ENCODE results near the gene YIPF2.
A peak's percentile ranks its signal among the peaks of the same experiment; 100 is the strongest.

The YIPF2 gene

DNA sequence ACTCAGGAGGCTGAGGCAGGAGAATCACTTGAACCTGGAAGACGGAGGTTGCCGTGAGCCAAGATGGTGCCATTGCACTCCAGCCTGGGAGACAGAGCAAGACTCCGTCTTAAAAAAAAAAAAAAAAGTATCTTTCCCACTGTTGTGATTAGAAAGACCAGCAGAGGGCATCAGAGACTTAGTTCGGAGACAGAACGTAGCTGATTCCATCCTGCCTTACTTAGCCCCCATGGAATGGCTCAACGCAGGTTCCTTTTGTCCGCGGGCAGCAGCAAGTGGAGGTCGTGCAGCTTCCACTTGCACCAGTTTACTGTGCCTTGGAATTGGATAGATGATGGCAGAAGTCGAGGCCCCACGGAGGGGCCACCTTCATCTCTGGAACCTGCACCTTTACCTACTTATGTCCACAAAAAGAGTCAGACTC, 8.2 kb upstream of the YIPF2 start:
- DNase-seq: peak; percentile 81

DNA sequence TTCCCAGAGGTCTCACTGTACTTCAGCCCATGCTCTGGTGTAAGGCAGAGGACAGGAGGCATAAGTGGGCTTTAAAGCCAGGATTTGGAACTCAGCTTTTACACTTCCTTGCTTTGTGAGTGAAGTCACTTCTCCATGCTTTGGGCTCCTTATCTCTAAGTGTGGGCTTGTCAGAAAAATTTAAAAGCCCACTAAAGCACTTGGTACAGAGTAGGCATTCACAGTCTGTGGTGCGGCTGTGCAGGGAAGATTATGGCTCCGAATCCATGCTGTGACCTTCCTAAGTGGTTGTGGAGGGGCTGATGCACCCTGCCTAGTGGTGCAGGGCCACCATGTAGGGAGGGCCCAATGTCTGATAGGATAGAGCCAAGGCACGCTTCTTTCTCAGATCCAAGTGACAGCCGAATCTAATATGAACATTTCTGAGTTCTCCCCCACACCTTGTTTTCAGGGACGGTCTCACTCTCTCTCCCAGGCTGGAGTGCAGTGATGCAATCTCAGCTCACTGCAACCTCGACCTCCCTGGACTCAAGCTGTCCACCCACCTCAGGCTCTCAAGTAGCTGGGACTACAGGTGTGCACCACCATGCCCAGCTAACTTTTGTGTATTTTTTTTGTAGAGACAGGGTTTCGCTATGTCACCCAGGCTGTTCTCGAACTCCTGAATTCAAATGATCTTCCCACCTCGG, 7.1 kb upstream of the YIPF2 start:
- no peak for DNase-seq

DNA sequence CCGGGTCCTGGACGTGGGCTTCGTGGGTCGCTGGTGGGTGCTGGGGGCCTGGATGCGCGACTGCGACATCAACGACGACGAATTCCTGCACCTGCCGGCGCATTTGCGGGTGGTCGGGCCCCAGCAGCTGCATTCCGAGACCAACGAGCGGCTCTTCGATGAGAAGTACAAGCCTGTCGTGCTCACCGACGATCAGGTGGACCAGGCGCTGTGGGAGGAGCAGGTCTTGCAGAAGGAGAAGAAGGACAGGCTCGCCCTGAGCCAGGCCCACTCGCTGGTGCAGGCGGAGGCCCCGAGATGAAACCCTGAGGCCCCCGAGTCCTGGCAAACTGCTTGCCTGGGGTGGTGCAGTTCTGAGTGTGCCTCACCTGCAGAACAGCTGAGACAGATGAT, 959 bp upstream of the YIPF2 start:
- DNase-seq: no peak

DNA sequence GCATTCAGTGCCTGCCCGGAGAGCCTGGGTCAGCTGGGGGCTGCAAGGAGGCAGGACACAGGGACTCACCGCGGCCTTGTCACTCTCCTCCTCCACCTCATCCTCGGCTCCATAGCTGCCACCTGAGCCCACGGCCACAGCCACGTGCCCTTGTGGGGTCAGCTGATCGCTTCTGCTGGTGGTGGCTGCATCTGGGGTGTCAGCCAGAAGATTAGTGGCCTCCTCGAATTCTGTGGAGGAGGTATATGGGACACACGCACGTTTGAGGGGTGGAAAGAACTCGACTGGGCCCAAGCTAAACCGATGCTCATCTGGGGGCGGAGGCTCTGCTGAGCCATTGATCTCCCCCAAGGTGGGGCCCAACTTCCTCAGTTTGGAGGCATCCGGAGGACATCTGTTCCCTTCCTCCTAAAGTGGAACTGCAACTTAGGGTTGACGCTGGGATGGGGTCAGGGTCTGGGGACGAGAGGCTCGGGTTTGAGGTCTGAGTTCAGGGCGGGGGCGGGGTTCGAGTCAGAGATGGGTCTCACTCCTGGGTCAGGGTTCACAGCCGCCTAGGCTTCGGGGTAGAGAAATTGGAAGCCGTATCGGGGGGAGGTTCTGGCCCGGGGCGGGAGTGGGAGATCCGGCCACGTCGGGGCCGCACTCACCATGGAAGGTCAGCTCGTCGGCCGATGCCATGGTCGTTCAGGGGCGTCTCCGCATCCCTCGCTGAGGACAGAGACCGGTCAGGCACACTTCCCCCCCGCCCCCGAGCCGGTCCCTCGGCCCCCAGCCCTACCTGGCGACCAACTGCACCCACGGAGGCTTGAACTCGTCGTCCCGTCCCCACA, 493 bp downstream of the YIPF2 start:
- DNase-seq: no peak

DNA sequence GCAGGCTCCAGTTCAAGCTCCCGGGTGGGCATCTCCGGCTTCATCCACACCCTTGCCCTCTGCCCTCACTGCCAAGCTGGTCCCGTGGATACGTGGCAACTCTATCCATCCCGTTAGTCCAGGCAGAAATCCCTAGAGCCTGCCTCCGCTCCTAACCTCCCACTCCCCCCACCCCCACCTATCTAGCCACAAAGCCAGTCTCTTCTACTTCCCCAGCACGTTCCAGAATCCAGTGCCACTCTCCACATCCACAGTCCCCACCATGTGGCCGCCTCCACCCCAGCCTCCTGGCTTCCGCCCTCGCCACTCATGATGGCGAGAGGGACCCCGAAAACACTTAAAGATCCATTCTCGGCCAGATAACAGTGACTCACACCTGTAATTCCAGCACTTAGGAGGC, 3.8 kb downstream of the YIPF2 start:
- DNase-seq: no peak

DNA sequence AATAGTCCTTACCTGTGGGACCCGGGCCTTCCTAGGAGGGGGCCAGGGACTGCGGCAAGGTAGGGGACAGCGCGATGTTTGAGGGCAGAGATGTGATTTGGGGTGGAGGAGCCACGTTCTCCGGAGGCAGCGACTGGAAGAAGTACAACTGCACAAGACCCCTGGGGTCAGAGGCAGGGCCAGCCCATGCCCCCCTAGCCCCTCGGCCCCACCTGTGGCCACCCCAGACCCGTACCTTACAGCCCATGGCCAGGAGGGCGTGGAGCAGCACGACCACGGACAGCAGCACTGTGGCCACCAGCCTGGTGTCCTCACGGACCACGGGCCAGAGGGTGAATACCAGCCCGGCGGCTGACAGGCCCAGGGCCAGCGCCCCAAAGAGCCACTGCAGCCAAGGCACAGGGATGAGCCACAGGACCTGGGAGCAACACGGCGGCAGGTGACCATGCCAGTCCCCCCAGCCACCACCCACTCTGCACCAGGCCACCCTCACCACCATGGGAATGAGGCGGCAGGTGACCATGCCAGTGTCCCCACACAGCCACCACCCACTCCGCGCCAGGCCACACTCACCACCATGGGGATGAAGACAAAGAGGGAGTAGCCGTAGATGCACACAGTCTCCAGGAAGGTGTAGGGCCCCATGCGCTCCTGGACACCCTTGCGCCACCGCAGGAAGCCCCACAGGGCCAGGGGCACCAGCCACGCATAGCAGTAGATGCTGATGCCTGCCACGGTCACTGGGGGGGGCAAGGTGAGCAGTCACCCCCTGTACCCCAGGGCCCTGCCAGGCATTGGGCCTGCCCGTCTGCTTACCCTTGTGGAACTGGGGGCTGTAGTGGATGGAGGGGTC, 5.0 kb downstream of the YIPF2 start:
- DNase-seq: no peak

DNA sequence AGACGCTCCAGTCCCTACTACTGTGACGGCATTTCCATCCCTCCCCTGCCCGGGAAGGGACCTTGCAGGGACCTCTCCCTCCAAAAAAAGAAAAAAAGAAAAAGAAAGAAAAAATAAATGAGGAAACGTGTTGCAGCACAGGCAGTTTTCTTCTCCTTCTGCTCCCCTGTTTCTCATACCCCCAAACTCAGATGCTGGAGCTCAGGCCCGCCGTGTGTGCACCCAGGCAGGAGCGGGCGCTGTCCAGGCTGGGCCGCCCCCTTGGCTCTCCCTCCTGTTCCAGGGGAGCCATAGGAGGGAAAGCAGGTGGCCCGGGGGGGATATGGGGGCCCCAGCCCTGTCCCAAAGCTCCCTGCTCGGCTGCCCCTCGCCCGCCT, 5.8 kb downstream of the YIPF2 start:
- no peak for DNase-seq

DNA sequence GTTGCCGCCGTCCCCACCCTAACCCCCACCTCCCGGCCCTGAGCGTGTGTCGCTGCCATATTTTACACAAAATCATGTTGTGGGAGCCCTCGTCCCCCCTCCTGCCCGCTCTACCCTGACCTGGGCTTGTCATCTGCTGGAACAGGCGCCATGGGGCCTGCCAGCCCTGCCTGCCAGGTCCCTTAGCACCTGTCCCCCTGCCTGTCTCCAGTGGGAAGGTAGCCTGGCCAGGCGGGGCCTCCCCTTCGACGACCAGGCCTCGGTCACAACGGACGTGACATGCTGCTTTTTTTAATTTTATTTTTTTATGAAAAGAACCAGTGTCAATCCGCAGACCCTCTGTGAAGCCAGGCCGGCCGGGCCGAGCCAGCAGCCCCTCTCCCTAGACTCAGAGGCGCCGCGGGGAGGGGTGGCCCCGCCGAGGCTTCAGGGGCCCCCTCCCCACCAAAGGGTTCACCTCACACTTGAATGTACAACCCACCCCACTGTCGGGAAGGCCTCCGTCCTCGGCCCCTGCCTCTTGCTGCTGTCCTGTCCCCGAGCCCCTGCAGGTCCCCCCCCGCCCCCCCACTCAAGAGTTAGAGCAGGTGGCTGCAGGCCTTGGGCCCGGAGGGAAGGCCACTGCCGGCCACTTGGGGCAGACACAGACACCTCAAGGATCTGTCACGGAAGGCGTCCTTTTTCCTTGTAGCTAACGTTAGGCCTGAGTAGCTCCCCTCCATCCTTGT, 6.4 kb downstream of the YIPF2 start:
- no peak for DNase-seq

DNA sequence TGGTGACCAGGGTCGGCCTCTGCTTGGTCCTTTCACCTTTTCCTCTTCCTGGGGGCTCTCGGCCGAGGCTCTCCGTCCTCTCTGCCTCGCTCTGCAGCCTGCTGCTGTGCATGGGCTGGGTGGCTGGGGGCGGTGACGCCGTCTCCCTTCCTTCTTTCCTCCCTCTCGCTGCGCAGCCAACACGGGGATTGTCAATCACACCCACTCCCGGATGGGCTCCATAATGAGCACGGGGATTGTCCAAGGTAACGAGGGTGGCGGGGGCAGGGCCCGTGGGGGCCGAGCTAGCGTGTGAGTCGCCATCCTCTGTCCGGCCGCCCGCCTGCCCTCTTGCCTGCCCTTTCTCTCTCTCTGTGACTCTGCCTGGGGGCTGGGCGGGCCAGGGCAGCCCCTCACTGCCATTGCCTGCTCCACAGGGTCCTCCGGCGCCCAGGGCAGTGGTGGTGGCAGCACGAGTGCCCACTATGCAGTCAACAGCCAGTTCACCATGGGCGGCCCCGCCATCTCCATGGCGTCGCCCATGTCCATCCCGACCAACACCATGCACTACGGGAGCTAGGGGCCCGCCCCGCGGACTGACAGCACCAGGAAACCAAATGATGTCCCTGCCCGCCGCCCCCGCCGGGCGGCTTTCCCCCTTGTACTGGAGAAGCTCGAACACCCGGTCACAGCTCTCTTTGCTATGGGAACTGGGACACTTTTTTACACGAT, 7.1 kb downstream of the YIPF2 start:
- no peak for DNase-seq

DNA sequence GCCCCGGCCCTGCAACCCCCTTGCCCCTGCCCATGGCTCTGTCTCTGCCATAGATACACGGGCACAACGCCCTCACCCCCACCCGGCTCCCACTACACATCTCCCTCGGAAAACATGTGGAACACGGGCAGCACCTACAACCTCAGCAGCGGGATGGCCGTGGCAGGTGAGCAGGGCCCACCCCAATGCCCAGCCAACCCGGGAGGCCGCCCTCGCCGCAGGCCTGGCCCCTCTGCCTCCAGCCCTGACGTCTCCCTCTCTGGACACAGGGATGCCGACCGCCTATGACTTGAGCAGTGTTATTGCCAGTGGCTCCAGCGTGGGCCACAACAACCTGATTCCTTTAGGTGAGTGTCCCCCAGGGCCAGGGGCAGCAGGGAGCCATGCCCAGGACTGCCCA, 7.7 kb downstream of the YIPF2 start:
- no peak for DNase-seq

DNA sequence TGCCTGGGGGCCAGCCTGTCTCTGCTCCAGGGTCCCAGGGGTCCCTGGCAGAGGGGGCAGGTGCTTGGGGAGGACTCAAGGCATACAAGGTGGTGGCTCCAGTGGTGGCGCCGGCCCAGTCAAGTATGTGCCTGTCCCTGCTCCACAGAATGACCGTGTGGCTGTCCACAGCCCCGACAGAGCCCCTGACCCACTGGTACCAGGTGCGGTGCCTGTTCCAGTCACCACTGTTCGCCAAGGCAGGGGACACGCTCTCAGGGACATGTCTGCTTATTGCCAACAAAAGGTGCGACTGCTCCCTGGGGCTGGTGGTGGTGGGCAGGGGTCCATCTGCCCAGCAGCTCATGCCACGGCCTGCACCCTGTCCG, 8.2 kb downstream of the YIPF2 start:
- no peak for DNase-seq

DNA sequence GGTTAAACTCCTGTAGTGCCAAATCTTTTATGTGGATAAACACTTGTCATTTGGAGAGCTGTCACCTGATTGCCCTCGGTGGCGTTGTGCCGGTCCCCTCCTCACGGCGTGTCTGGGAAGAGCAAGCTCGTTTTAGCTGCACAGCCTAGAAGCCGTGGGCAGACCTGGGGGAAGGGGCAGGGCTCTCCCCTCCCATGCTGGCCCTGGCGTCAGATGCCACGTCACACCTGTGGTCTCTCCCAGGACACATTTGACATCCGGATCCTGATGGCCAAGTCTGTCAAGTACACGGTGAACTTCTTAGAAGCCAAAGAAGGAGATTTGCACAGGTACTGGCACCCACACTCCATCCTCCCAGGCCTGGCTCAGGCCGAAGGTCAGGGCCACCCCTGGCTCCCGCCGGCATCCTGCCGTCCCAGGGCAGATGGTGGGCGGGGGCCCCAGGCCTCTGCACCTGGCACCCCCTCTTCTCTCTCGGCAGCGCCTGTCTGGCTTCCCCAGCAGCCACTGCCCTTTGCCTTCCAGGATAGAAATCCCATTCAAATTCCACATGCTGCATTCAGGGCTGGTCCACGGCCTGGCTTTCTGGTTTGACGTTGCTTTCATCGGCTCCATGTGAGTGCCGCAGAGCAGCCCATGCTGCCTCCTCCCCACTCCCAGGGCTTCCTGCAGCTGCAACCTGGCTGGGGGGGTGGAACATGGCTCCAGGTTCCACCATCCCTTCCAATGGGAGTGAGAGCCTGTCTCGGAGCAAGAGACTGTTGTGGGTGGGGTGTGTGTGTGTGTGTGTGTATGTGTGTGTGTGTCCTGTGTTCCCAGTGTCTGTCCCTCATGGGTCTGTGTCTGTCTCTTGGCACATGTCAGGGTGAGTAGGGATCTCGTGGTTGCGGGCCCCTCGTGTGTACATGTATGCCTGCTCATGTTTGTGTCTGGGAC, 8.8 kb downstream of the YIPF2 start:
- DNase-seq: no peak

DNA sequence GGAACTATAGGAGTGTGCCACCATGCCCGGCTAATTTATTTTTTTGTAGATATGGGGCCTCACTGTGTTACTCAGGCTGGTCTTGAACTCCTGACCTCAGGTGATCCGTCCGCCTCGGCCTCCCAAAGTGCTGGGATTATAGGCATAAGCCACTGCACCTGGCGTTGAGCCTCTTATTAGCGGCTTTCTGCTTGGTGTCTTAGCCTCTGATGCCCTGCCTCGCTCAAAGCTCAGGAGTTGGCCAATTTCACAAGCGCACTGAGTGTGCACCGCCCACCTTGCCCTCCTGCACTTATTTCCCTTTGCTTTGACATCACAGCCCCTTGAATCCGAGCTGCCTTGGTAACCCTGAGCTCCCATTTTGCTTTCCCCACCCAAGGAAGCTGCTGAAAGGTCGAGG, 10.1 kb downstream of the YIPF2 start:
- DNase-seq: no peak

DNA sequence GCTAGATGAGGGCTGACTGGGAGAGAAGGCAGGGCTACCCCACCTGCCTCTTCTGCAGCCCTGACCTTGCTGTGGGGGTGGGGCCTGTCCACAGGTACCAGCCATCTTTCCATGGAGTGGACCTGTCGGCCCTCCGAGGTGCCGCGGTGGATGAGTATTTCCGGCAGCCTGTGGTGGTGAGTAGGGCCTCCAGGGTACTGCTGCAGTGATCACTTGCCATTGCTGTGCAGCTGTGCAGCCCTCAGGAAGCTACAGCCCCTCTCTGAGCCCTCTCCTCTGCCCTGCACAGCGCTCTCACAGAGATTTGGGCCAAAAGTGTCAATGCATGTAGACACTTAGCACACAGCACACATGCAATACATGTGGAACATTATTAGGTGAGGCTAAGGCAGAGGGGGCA, 11.8 kb downstream of the YIPF2 start:
- no peak for DNase-seq

DNA sequence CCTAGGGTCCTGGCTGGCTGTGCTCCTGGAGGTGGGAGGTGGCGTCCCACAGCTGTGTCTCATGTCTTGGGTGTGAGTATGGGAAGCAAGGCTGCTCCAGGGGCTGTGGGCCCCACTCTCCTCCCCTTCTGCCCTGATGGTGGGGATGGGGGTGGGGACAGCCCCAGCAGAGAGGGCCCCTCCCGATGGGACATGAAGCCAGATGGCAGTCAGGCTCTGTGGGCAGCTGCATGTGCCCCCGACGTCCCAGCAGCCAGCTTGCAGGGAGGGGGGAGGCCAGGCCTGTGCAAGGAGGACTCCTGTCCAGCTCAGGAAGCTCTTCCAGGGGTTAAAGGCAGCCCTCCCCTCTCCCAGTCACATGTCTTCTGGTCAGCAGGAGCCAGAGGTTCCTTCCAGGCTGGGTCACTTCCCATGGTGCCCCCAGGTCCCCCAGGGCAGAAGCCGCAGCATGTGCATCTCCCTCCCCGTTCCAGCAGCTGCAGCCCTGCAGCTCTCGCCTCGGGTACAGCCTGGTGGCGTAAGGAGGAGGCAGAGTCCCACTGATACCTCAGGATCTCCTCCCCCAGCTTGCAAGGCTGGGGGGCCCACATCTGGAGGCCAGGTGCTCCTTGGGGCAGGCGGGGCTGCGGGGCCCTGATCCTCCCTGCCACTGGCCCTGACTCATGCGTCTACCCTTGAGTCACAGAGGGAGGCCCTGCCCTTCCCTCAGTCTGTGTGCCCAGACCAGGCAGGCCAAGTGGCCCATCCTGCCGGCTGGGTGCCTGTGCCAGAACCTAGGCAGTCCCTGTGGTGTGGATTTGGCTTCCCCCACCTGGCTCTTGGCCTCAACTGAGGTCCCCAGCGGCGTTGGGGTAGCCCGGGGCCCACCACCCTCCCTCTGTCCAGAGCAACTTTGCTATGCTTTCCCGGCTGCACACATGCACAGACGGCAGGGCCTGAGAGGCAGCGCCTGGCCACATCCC, 13.0 kb downstream of the YIPF2 start:
- DNase-seq: no peak

DNA sequence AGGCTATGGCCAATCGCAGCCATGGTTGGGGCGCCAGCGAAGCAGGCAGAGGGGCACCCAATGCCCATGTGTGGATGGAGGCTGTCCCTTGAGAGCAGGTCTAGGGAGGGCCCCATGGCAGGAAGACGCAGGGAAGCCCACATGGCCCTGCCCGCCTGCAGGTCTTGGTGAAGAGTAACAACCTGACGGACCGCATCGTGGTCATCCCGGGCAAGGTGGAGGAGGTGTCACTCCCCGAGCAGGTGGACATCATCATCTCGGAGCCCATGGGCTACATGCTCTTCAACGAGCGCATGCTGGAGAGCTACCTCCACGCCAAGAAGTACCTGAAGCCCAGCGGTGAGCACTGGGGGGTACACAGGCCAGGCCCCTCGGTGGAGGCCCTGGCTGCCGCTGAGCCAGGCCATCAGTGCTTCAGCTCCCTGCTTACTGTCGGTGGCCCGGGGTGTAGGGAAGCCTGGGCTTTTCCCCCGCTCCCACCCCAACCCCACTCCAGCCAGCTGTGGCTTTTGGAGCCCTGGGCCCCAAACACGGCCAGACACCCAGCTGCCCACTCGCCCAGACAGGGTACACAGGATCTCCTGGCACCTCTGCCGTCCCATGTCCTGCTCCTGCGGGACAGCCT, 14.6 kb downstream of the YIPF2 start:
- no peak for DNase-seq

DNA sequence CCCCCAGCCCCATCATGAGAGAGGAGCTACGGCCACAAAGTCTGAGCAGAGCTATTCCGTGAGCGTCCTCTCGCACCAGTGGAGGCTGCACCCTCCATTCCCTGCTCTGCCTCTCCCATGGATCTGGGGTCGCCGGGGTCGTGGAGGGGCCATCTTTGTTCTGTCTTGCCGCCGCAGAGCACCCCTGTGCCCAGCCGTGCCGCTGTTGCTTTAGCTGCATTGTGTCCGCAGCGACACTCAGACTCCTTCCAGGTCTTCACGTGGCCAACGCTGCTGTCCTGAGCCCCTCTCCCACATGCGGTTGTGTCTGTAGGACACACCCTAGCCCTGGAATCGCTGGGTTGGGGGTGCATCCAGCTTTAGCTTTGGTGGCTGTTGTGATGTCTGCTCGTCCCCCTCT, 15.8 kb downstream of the YIPF2 start:
- no peak for DNase-seq

DNA sequence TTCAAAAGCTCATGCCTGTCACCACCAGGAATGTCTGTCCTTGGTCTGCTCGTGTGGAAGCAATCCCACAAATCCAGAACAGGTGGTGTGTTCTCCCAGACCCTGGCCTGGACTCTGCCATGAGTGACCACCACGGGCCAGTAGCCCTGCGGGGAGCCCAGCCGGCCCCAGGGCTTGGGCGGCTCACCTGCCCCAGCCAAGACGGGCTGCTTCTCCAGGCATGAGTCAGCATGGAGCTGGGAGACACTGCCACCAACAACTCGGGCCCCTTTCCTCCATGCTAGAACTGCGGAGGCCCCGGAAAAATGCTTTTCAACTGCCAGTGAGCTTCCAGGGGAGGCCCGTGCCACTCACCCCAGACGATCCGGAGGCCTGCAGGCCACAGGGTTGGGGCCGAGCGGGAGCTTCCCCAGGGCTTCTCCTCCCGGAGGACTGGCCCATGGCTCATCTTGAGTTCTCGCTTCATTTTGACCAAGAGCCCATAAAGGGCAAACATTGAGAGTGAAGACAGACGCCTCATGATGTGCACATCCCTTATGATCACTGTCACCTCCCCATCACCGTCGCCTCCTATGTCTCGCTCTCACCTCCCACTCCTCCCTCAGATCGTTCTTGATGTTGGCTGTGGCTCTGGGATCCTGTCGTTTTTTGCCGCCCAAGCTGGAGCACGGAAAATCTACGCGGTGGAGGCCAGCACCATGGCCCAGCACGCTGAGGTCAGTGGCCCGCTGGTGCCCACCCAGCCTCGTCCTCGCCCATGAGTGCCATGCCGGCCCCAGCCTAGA, 16.7 kb downstream of the YIPF2 start:
- no peak for DNase-seq
